ENCODE results near the gene ACSM6.
"Not testable (repeated sequence)": the region's sequence is repeated elsewhere in the genome, so short reads cannot be mapped to it uniquely, and the experiment has no call there.

Gene ACSM6

GRCh38 chr10:95237376-95238170 is 43.5 kb downstream of the ACSM6 start:
- no peak for ATAC-seq
- TF ChIP-seq SNAI2 (CRISPR knock-in tag; IDR thresholded peaks at IDR 0.05) (no peak), ZNF565 (CRISPR knock-in tag; conservative IDR thresholded peaks at IDR 0.05; ENCODE audit: low read depth) (no peak), ZFP3 (CRISPR knock-in tag; IDR thresholded peaks at IDR 0.05) (no peak), BACH2 (CRISPR knock-in tag; IDR thresholded peaks at IDR 0.05; ENCODE audit: borderline replicate concordance) (no peak), ZFP30 (CRISPR knock-in tag; IDR thresholded peaks at IDR 0.05) (no peak)

DNA sequence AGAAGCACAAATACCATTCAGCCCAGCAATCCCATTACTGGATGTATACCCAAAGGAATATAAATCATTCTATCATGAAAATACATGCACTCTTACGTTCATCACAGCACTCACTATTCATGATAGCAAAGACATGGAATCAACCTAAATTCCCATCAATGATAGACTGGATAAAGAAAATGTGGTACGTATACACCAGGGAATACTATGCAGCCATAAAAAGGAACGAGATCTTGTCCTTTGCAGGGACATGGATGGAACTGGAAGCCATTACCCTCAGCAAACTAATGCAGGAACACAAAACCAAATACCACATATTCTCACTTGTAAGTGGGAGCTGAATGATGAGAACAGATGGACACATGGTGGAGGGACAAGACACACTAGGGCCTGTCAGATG is 46.1 kb downstream of the ACSM6 start:
- ATAC-seq: not testable (repeated sequence)
- TF ChIP-seq ZNF8 (CRISPR knock-in tag; IDR thresholded peaks at IDR 0.05): peak; percentile 80

- ATAC-seq: no peak
- TF ChIP-seq ZFP3 (CRISPR knock-in tag; IDR thresholded peaks at IDR 0.05) (no peak), PATZ1 (CRISPR knock-in tag; IDR thresholded peaks at IDR 0.05; ENCODE audit: borderline replicate concordance) (no peak), SNAI2 (CRISPR knock-in tag; IDR thresholded peaks at IDR 0.05) (no peak), ISL1 (CRISPR knock-in tag; IDR thresholded peaks at IDR 0.05) (no peak), ZNF8 (CRISPR knock-in tag; IDR thresholded peaks at IDR 0.05) (no peak), RARB (CRISPR knock-in tag; IDR thresholded peaks at IDR 0.05) (no peak), OSR1 (CRISPR knock-in tag; IDR thresholded peaks at IDR 0.05) (no peak), CSDC2 (CRISPR knock-in tag; IDR thresholded peaks at IDR 0.05) (no peak), ESRRG (CRISPR knock-in tag; IDR thresholded peaks at IDR 0.05) (no peak), BACH2 (CRISPR knock-in tag; IDR thresholded peaks at IDR 0.05; ENCODE audit: borderline replicate concordance) (no peak), ZNF70 (CRISPR knock-in tag; IDR thresholded peaks at IDR 0.05) (no peak), TCF4 (CRISPR knock-in tag; IDR thresholded peaks at IDR 0.05; ENCODE audit: borderline replicate concordance) (no peak)
These were observed 46.8 kb downstream of the ACSM6 start for GRCh38 chr10:95240811-95241210.

- ATAC-seq: no peak
- TF ChIP-seq OSR1 (CRISPR knock-in tag; IDR thresholded peaks at IDR 0.05) (no peak), ZNF8 (CRISPR knock-in tag; IDR thresholded peaks at IDR 0.05) (no peak), PATZ1 (CRISPR knock-in tag; IDR thresholded peaks at IDR 0.05; ENCODE audit: borderline replicate concordance) (no peak), ZNF70 (CRISPR knock-in tag; IDR thresholded peaks at IDR 0.05) (no peak), ZFP3 (CRISPR knock-in tag; IDR thresholded peaks at IDR 0.05) (no peak), BACH2 (CRISPR knock-in tag; IDR thresholded peaks at IDR 0.05; ENCODE audit: borderline replicate concordance) (no peak), ZNF565 (CRISPR knock-in tag; conservative IDR thresholded peaks at IDR 0.05; ENCODE audit: low read depth) (no peak), ESRRG (CRISPR knock-in tag; IDR thresholded peaks at IDR 0.05) (no peak), TCF4 (CRISPR knock-in tag; IDR thresholded peaks at IDR 0.05; ENCODE audit: borderline replicate concordance) (no peak), SNAI2 (CRISPR knock-in tag; IDR thresholded peaks at IDR 0.05) (no peak), TSHZ2 (CRISPR knock-in tag; IDR thresholded peaks at IDR 0.05) (no peak), CREB5 (CRISPR knock-in tag; IDR thresholded peaks at IDR 0.05; ENCODE audit: low read depth) (no peak), ZC3H10 (CRISPR knock-in tag; IDR thresholded peaks at IDR 0.05) (no peak), RARB (CRISPR knock-in tag; IDR thresholded peaks at IDR 0.05) (no peak), ZFP30 (CRISPR knock-in tag; IDR thresholded peaks at IDR 0.05) (no peak), ARNTL (CRISPR knock-in tag; IDR thresholded peaks at IDR 0.05; ENCODE audit: borderline replicate concordance, low read depth) (no peak), ISL1 (CRISPR knock-in tag; IDR thresholded peaks at IDR 0.05) (no peak), POU6F1 (CRISPR knock-in tag; IDR thresholded peaks at IDR 0.05; ENCODE audit: borderline replicate concordance, low read depth) (no peak), PPARA (CRISPR knock-in tag; IDR thresholded peaks at IDR 0.05; ENCODE audit: borderline replicate concordance) (no peak)
- TF ChIP-seq, protein P1, sequence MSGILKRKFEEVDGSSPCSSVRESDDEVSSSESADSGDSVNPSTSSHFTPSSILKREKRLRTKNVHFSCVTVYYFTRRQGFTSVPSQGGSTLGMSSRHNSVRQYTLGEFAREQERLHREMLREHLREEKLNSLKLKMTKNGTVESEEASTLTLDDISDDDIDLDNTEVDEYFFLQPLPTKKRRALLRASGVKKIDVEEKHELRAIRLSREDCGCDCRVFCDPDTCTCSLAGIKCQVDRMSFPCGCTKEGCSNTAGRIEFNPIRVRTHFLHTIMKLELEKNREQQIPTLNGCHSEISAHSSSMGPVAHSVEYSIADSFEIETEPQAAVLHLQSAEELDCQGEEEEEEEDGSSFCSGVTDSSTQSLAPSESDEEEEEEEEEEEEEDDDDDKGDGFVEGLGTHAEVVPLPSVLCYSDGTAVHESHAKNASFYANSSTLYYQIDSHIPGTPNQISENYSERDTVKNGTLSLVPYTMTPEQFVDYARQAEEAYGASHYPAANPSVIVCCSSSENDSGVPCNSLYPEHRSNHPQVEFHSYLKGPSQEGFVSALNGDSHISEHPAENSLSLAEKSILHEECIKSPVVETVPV (CRISPR knock-in tag; IDR thresholded peaks at IDR 0.05): no peak
These were observed 47.5 kb downstream of the ACSM6 start for GRCh38 chr10:95241533-95241932.
